Stimulated activated naive CD8-positive, alpha-beta T cell treated with anti-CD3 and anti-CD28 coated beads, Interleukin-15, Interleukin-2, amounts not matched to agents 100 ng/mL and 50 ng/mL, for 24 hours (primary cell): ENCODE results near the gene EXOC4.

Experiments
- H3K27ac Mint-ChIP-seq: one replicate; pipeline ENCODE4 v1.8.0; 2021; ENCODE audit warnings: mild to moderate bottlenecking, mixed read lengths
- H3K27me3 Mint-ChIP-seq: one replicate; pipeline ENCODE4 v1.8.0; 2021; ENCODE audit warnings: mixed read lengths
- H3K36me3 Mint-ChIP-seq: one replicate; pipeline ENCODE4 v1.8.0; 2021; ENCODE audit warnings: low read depth, mixed read lengths
- H3K4me1 Mint-ChIP-seq: one replicate; pipeline ENCODE4 v1.8.0; 2021; ENCODE audit warnings: low read depth, mixed read lengths
- H3K4me3 Mint-ChIP-seq: one replicate; pipeline ENCODE4 v1.8.0; 2021; ENCODE audit warnings: mild to moderate bottlenecking, mixed read lengths
- H3K9me3 Mint-ChIP-seq: one replicate; pipeline ENCODE4 v1.8.0; 2021; ENCODE audit warnings: mixed read lengths

EXOC4 gene

DNA sequence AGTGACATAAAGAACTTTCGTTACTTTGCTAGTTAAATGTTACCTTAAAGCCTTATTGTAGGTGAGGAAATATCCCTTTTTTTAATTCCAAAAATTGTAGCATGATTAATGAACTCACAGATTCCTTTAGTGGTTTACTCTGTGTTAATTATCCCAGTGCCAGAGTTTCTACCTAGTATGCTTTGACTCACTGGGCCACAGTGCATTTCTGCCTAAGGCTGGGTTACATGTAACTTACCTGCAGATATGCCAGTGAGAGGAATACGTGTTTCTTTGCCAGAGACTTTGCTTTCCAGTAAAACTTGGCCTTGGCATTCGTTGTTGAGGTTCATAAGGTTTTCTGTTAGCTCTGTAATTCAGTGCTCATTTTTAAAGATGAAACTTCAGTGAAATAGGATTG, 493.4 kb downstream of the EXOC4 start:
- Mint-ChIP-seq H3K4me1 (no peaks in the 10 kb centered on the region), H3K27me3 (no peaks in the 10 kb centered on the region), H3K4me3 (no peak overlapping the region), H3K9me3 (no peaks in the 10 kb centered on the region), H3K36me3 (peaks cover 5% of the 10 kb centered on the region), H3K27ac (no peak overlapping the region)

- no peak overlapping the region for H3K4me3 Mint-ChIP-seq
- H3K9me3 Mint-ChIP-seq = no peaks in the 10 kb centered on the region
- H3K36me3 Mint-ChIP-seq = peaks cover 5% of the 10 kb centered on the region
- no peak overlapping the region for H3K27ac Mint-ChIP-seq
- no peaks in the 10 kb centered on the region for H3K4me1 Mint-ChIP-seq
- H3K27me3 Mint-ChIP-seq = no peaks in the 10 kb centered on the region
These were observed 494.0 kb downstream of the EXOC4 start for GRCh38 chr7:133746847-133747246.

GRCh38 chr7:133748443-133749407, 495.8 kb downstream of the EXOC4 start:
- no peak overlapping the region for H3K27ac Mint-ChIP-seq
- H3K27me3 Mint-ChIP-seq = no peaks in the 10 kb centered on the region
- H3K9me3 Mint-ChIP-seq = no peaks in the 10 kb centered on the region
- no peaks in the 10 kb centered on the region for H3K4me1 Mint-ChIP-seq
- peaks cover 14% of the 10 kb centered on the region for H3K36me3 Mint-ChIP-seq
- H3K4me3 Mint-ChIP-seq = no peak overlapping the region

DNA sequence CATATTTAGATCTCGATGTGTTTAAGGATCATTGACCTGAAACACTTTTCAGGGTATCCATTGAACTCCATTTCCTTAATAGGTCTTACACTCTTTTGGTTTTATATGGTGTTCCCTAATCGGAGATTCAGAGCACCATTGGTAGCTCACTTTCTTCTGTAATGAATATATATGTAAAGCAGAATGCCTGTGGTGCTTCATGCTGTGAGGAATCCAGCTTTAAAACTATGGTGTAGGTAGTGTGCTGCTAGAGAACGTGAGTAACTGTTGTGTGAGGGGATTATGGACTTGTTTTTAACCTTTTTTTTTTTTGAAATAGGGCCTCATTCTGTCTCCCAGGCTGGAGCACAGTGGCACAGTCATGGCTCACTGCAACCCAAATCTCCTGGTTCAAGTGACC, 497.4 kb downstream of the EXOC4 start:
- Mint-ChIP-seq H3K27me3 (no peaks in the 10 kb centered on the region), H3K4me3 (no peak overlapping the region), H3K36me3 (peaks cover 14% of the 10 kb centered on the region), H3K27ac (no peak overlapping the region), H3K4me1 (no peaks in the 10 kb centered on the region), H3K9me3 (no peaks in the 10 kb centered on the region)

GRCh38 chr7:133751079-133751478, 498.2 kb downstream of the EXOC4 start:
- H3K9me3 Mint-ChIP-seq = no peaks in the 10 kb centered on the region
- peaks cover 14% of the 10 kb centered on the region for H3K36me3 Mint-ChIP-seq
- H3K4me3 Mint-ChIP-seq = no peak overlapping the region
- no peak overlapping the region for H3K27ac Mint-ChIP-seq
- no peaks in the 10 kb centered on the region for H3K27me3 Mint-ChIP-seq
- H3K4me1 Mint-ChIP-seq = no peaks in the 10 kb centered on the region

DNA sequence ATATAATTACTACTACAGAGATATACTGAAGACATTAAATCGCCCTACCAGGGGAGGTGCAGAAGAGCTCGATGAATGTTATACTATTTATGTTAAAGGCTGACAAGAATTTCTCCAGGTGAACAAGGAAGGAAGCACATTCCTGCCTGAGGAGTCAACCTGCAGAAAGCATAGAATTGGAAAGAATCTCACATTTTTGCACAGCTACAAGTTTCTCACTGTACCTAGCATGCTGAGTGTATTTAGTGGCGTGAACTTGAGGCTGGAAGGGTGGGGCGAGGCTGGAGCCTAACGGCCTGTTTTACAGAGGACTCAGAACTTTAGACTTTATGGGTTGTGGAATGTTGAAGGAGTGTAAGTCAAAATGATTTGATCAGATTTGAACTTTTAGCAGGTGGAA, 500.6 kb downstream of the EXOC4 start:
- Mint-ChIP-seq H3K36me3 (peaks cover 14% of the 10 kb centered on the region), H3K4me1 (no peaks in the 10 kb centered on the region), H3K4me3 (no peak overlapping the region), H3K27ac (no peak overlapping the region), H3K27me3 (no peaks in the 10 kb centered on the region), H3K9me3 (no peaks in the 10 kb centered on the region)

DNA sequence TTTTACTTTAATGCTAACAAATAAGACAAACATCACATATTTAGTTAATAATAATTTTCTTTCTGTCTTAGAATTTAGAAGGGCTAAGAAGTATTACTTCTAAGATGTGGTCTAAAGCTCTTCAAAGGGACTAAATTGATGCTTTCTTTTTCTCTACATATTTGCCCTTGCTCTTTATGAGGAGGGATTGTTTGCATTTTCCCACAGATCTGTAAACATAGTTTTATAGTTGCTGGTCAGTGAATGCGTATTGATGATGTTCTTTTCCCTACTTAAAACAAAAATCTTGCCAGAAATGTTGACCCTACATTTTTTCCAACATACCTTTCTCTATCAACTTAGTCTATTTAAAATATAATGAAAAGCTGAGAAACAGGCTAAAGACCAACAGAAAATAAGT, 501.8 kb downstream of the EXOC4 start:
- Mint-ChIP-seq H3K36me3 (peaks cover 14% of the 10 kb centered on the region), H3K4me1 (no peaks in the 10 kb centered on the region)

DNA sequence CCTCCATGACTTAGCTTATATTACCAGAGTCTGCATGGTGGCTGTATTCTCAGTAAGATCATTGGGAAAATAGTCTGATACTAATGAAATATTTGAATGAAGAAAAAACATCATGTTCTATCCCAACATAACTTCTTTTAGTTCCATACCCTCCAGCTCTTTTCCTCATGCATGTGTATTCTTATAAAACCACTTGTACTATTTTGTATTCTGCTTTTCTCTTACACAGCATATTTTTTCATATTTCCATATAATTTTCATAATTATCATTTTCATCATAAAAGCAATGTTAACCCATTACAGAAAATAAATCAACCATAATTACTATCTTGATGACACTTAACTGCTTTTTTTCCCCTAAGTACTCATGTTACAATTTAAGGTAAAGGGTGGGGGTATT, 503.0 kb downstream of the EXOC4 start:
- H3K27me3 Mint-ChIP-seq = no peaks in the 10 kb centered on the region
- peaks cover 9% of the 10 kb centered on the region for H3K36me3 Mint-ChIP-seq
- H3K9me3 Mint-ChIP-seq = no peaks in the 10 kb centered on the region
- no peak overlapping the region for H3K27ac Mint-ChIP-seq
- H3K4me3 Mint-ChIP-seq = no peak overlapping the region
- no peaks in the 10 kb centered on the region for H3K4me1 Mint-ChIP-seq

More for the DNA sequence above, 501.8 kb downstream of the EXOC4 start:
- Mint-ChIP-seq H3K4me3 (no peak overlapping the region), H3K27me3 (no peaks in the 10 kb centered on the region), H3K27ac (no peak overlapping the region), H3K9me3 (no peaks in the 10 kb centered on the region)

GRCh38 chr7:133761443-133761842, 508.6 kb downstream of the EXOC4 start:
- Mint-ChIP-seq H3K4me1 (no peaks in the 10 kb centered on the region), H3K27ac (no peak overlapping the region), H3K9me3 (no peaks in the 10 kb centered on the region), H3K36me3 (no peaks in the 10 kb centered on the region), H3K4me3 (no peak overlapping the region), H3K27me3 (no peaks in the 10 kb centered on the region)

DNA sequence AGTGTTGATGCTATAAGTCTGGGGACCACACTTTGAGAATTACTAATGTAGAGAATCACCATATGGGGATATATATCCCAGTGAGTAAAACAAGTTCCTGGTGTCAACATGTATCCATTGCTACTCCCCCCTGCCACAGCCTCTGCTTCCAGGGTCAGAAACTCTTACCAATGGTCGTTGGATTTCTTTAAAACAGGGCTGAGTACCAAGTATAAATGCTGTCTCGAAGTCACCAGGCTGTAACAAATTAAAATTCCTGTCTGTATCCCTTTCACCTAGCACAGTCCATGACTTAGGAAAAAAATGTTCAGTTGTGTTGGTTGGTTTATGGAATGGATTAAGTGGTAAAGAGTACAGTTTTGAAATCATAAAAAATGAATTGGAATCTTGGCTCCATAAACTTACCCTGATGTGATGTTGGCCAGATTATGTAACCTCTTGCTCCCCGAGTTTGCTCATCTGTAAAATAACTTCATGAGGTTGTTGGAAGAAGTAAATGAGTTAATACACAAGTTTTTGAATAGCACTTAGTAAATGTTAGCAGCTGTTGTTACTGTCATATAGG, 510.3 kb downstream of the EXOC4 start:
- Mint-ChIP-seq H3K36me3 (no peaks in the 10 kb centered on the region), H3K4me3 (no peak overlapping the region), H3K27me3 (no peaks in the 10 kb centered on the region), H3K9me3 (no peaks in the 10 kb centered on the region), H3K4me1 (no peaks in the 10 kb centered on the region), H3K27ac (no peak overlapping the region)

DNA sequence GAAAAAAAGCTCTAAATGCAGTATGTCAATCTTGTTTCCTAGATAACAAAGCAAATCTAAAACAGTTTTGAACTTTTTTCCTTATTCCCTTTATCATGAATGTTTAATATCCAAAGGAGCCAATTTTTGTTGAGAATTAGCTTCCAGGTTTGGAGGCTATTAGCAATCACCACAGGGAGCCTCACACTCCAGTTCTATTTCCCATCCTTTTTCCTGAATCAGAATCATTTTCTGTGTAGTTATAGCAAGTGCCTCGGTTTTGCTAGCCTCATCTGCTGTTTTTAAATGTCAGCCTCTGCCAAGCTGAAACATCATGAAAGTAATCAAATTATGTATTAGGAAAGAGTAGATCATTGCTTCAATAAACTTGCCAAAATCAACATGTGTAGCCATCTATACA, 516.8 kb downstream of the EXOC4 start:
- no peak overlapping the region for H3K27ac Mint-ChIP-seq
- peaks cover 6% of the 10 kb centered on the region for H3K36me3 Mint-ChIP-seq
- H3K27me3 Mint-ChIP-seq = no peaks in the 10 kb centered on the region
- H3K9me3 Mint-ChIP-seq = no peaks in the 10 kb centered on the region
- H3K4me3 Mint-ChIP-seq = no peak overlapping the region
- H3K4me1 Mint-ChIP-seq = no peaks in the 10 kb centered on the region

DNA sequence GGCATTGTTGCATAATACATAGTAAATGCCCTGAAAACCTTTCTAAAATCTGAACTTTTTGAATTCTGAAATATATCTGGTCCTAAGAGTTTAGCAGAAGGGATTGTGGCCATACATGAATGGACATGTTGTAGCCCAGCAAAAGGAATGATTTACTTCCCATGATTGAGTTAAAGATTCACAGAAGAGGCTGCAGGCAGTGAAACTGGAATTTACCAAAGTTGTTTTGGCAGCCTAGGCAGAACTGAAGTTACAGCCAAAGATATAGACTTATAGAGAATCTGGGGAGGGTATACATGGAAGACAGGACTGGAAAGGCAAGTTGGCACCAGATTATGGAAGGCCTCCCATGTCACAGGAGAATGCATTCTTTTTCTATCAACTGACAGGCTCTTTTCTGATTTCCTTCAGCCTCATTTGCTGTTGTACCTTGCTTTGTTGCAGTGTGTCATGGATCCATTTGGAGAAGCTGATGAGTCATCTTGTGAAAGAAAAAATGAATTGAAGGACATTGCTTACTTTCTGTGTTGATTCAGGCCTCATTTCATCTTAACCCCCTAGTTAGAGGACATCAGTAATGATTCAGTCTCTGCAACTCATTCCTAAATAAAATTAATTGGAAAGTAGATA, 518.1 kb downstream of the EXOC4 start:
- H3K36me3 Mint-ChIP-seq = peaks cover 7% of the 10 kb centered on the region
- H3K27ac Mint-ChIP-seq = no peak overlapping the region
- H3K4me3 Mint-ChIP-seq = no peak overlapping the region
- H3K27me3 Mint-ChIP-seq = no peaks in the 10 kb centered on the region
- no peaks in the 10 kb centered on the region for H3K9me3 Mint-ChIP-seq
- H3K4me1 Mint-ChIP-seq = no peaks in the 10 kb centered on the region

- no peaks in the 10 kb centered on the region for H3K4me1 Mint-ChIP-seq
- H3K27ac Mint-ChIP-seq = no peak overlapping the region
- H3K36me3 Mint-ChIP-seq = peaks cover 12% of the 10 kb centered on the region
- H3K4me3 Mint-ChIP-seq = no peak overlapping the region
- no peaks in the 10 kb centered on the region for H3K27me3 Mint-ChIP-seq
- no peaks in the 10 kb centered on the region for H3K9me3 Mint-ChIP-seq
These were observed 519.0 kb downstream of the EXOC4 start for GRCh38 chr7:133771788-133772419.

DNA sequence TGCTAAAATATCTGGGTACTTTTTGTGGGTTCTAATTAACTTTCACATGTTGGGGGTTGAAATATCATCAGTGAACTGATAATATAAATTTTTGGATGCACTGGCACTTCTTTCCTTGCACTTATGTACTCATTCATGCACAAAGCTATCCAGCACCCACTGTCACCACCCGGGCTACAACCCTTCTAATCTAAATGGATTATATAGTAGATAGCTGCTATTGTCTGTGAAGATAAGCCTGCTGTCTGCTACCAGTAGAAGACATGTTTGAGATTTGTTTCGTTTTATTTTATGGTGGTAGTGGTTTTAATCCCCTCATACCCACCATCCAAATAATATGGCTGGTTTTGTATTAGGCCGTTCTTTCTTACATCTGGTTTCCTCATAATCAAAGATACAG, 520.7 kb downstream of the EXOC4 start:
- Mint-ChIP-seq H3K4me1 (no peaks in the 10 kb centered on the region), H3K36me3 (peaks cover 15% of the 10 kb centered on the region), H3K27ac (no peak overlapping the region), H3K27me3 (no peaks in the 10 kb centered on the region), H3K9me3 (peaks cover 3% of the 10 kb centered on the region), H3K4me3 (no peak overlapping the region)

DNA sequence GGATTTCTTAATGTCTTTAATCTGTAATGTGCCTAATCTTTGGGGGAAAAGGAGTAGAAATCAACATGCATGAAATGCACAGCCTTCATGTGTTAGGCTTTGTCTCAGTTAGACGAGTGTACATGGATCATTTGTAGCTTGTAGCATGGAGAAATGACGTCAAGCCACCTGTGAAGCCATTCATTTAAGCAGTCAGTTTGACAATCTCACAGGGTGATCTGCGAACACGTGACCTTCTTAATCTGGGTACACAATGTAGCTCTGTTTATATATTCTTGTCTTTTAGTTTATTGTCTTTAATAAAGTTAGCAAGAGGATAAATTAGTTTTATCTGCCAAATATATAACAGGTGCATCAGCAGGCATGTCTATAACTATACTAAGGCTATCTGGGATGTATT, 522.3 kb downstream of the EXOC4 start:
- Mint-ChIP-seq H3K4me1 (no peaks in the 10 kb centered on the region), H3K4me3 (no peak overlapping the region), H3K27ac (no peak overlapping the region), H3K9me3 (peaks cover 3% of the 10 kb centered on the region), H3K36me3 (peaks cover 27% of the 10 kb centered on the region), H3K27me3 (no peaks in the 10 kb centered on the region)
